Peyer's patch (tissue), 4 donors: Measurements from ENCODE around the gene FGF12. TPM values are rescaled to one million over a fixed set of nuclear protein-coding genes. Genes with fewer than 3 reads are reported as not detected.

ENCODE experiments used
- DNase-seq, 3 donors: peaks; one replicate each; pipeline ENCODE4 v3.0.0-alpha.2; 2017 to 2019
- H3K27ac ChIP-seq, 4 donors: fragments of 200-600 bp; sonication (generic); one replicate each; pipeline ENCODE4 v1.5.1; 2016 to 2019
- H3K27me3 ChIP-seq, 2 donors: fragments of 200-600 bp; sonication (generic); one replicate each; pipeline ENCODE4 v1.5.1; 2019
- H3K36me3 ChIP-seq, 3 donors: fragments of 200-600 bp; sonication (generic); one replicate each; pipeline ENCODE4 v1.5.1; 2016 to 2019
- H3K4me1 ChIP-seq, 4 donors: fragments of 200-600 bp; sonication (generic); one replicate each; pipeline ENCODE4 v1.5.1; 2016 to 2019
- H3K4me3 ChIP-seq, 4 donors: fragments of 200-600 bp; sonication (generic); 1 replicate in 3 of 4; 2 replicates in 1 of 4; pipeline ENCODE4 v1.5.1; 2016 to 2019; ENCODE audit warnings: mild to moderate bottlenecking in 1 of 4
- H3K9me3 ChIP-seq, 4 donors: fragments of 200-600 bp; sonication (generic); one replicate each; pipeline ENCODE4 v1.5.1; 2016 to 2019; ENCODE audit warnings: mild to moderate bottlenecking in 1 of 4
- CTCF ChIP-seq, 6 experiments: fragments of 450-650 bp in 4 of 6; fragments of 200-600 bp in 2 of 6; sonication (generic) in 1 of 6; IDR thresholded peaks; one replicate each; pipeline ENCODE4 v1.5.1; 2017 to 2019; ENCODE audit warnings: antibody characterized with exemption in 6 of 6, mild to moderate bottlenecking in 3 of 6, moderate library complexity in 1 of 6
- POLR2A ChIP-seq, 2 donors: fragments of 450-650 bp; IDR thresholded peaks; one replicate each; pipeline ENCODE4 v1.5.1; 2017; ENCODE audit warnings: antibody characterized with exemption in 2 of 2, mild to moderate bottlenecking in 2 of 2, moderate library complexity in 2 of 2
- total RNA-seq, 4 donors: library from RNA; depleted of rRNA; stranded (reverse); fragments of >200 nt; gene quantifications; one replicate each; pipeline ENCODE4 v1.1.0, GENCODE V29; 2016

Gene FGF12
- total RNA-seq, 4 donors from 2014 or later, result 0.47 TPM; not detected in 3

DNA sequence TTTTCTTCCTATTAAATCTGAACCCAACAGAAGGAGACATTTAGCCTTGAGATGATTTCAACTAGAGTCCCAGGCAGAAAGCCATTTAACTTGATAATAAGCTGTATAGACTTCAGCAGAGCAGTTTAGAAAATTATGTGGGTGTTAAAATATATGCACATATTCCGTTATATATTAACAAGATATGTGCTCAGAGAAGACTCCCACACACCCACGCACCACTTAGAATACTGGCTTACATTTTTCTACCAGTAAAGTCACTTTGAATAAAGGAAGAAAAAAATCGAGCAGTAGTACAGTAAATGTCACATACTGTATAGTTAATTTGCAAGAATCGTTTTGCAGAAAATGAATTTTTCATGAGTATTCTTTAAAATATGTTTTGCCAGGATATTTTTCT is 599.3 kb downstream of the FGF12 start:
- Histone ChIP-seq H3K27ac (no peak overlapping the region), H3K36me3 (no peaks in the 10 kb centered on the region), H3K27me3 (no peaks in the 10 kb centered on the region), H3K4me1 (no peaks in the 10 kb centered on the region), H3K9me3 (no peaks in the 10 kb centered on the region), H3K4me3 (no peak overlapping the region)
- no peak for TF ChIP-seq POLR2A (IDR thresholded peaks at IDR 0.05)
- no peak for TF ChIP-seq CTCF (IDR thresholded peaks at IDR 0.05)
- no peak for DNase-seq

GRCh38 chr3:192122832-192123594 is 604.3 kb downstream of the FGF12 start:
- Histone ChIP-seq H3K4me1 (no peaks in the 10 kb centered on the region), H3K36me3 (no peaks in the 10 kb centered on the region), H3K27ac (no peak overlapping the region), H3K4me3 (no peak overlapping the region), H3K27me3 (no peaks in the 10 kb centered on the region), H3K9me3 (no peaks in the 10 kb centered on the region)
- TF ChIP-seq CTCF (IDR thresholded peaks at IDR 0.05) (no peak), POLR2A (IDR thresholded peaks at IDR 0.05) (no peak)
- DNase-seq, result no peak

- Histone ChIP-seq H3K4me1 (no peaks in the 10 kb centered on the region), H3K27me3 (no peaks in the 10 kb centered on the region), H3K9me3 (no peaks in the 10 kb centered on the region), H3K27ac (no peak overlapping the region), H3K4me3 (no peak overlapping the region), H3K36me3 (no peaks in the 10 kb centered on the region)
- TF ChIP-seq CTCF (IDR thresholded peaks at IDR 0.05) (no peak), POLR2A (IDR thresholded peaks at IDR 0.05) (no peak)
- DNase-seq, result no peak
Measured at GRCh38 chr3:192121923-192122322, 605.4 kb downstream of the FGF12 start.

DNA sequence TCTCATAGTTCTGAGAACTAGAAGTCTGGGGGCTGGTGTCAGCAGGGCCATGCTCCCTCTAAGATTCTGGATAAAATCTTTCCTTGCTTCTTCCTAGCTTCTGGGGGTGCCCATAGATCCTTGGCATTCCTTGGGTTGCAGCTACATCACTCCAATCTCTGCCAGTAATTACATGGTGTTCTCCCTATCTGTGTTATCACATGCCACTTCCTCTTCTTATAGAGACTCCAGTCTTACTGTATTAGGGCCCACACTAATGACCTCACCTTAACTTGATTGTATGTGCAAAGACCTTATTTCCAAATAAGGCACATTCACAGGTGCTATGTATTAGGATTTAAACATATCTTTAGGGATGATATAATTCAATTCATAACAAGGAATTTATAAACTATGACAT is 618.5 kb downstream of the FGF12 start:
- H3K9me3 ChIP-seq, result no peaks in the 10 kb centered on the region
- no peaks in the 10 kb centered on the region for H3K36me3 ChIP-seq
- no peak overlapping the region for H3K4me3 ChIP-seq
- no peak for DNase-seq
- no peak overlapping the region for H3K27ac ChIP-seq
- no peaks in the 10 kb centered on the region for H3K4me1 ChIP-seq
- TF ChIP-seq POLR2A (IDR thresholded peaks at IDR 0.05) (no peak), CTCF (IDR thresholded peaks at IDR 0.05) (no peak)
- no peaks in the 10 kb centered on the region for H3K27me3 ChIP-seq

DNA sequence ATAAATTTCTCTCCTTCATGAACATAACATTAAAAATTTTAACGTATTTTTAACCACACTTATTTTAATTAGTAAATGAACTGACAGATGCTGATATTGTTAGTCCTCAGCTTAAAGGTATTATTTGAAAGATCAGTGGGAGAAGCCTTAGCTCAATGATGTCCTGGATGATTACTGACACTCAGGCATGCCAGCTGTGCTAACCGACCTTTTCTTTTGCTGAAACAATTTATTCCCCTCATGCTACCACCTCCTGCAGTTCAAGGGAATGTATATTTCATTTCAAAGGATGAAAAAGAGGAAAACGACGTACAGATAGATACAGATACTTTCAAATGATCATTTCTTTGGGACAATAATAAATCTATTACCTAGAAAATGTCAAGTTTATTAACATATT is 620.8 kb downstream of the FGF12 start:
- TF ChIP-seq POLR2A (IDR thresholded peaks at IDR 0.05), result no peak
- no peak for TF ChIP-seq CTCF (IDR thresholded peaks at IDR 0.05)
- DNase-seq, result no peak

More for the DNA sequence above, 620.8 kb downstream of the FGF12 start:
- H3K4me1 ChIP-seq, result no peaks in the 10 kb centered on the region
- H3K4me3 ChIP-seq, result no peak overlapping the region
- H3K27ac ChIP-seq, result no peak overlapping the region
- H3K9me3 ChIP-seq, result no peaks in the 10 kb centered on the region
- H3K36me3 ChIP-seq, result no peaks in the 10 kb centered on the region
- H3K27me3 ChIP-seq, result no peaks in the 10 kb centered on the region
